Fibroblast of lung (primary cell): ENCODE results near the gene ECHDC1. TPM values are rescaled to one million over a fixed set of nuclear protein-coding genes. Genes with fewer than 3 reads are reported as not detected.

Experiments used
- DNase-seq, 2 donors: peaks; one replicate each; pipeline versions ENCODE4 v3.0.0 to v3.0.0-alpha.2; 2010; ENCODE audit warnings: low read depth in 2 of 2
- H2AFZ ChIP-seq: 2 replicates; pipeline ENCODE4 v1.5.1; 2012; ENCODE audit warnings: low read length, control low read depth, inconsistent platforms
- H3K27ac ChIP-seq: 2 replicates; pipeline ENCODE4 v1.5.1; 2011; ENCODE audit warnings: low read length, control low read depth; ENCODE audit not compliant: insufficient read depth
- H3K27me3 ChIP-seq: 2 replicates; pipeline ENCODE4 v1.5.1; 2011; ENCODE audit warnings: mild to moderate bottlenecking, low read length; ENCODE audit not compliant: control insufficient read depth, insufficient read depth
- H3K36me3 ChIP-seq: 2 replicates; pipeline ENCODE4 v1.5.1; 2011; ENCODE audit warnings: low read length; ENCODE audit not compliant: control insufficient read depth, insufficient read depth
- H3K4me1 ChIP-seq: 2 replicates; pipeline ENCODE4 v1.5.1; 2011; ENCODE audit warnings: low read length; ENCODE audit not compliant: control insufficient read depth, insufficient read depth; ENCODE audit errors: extremely low read depth
- H3K4me2 ChIP-seq: 2 replicates; pipeline ENCODE4 v1.5.1; 2011; ENCODE audit warnings: low read length, control low read depth; ENCODE audit not compliant: insufficient read depth; ENCODE audit errors: extremely low read depth
- H3K4me3 ChIP-seq, 4 experiments: fragments of 200-600 bp in 1 of 4; sonication (generic) in 1 of 4; replicated peaks in 1 of 4; 2 replicates each; pipeline ENCODE4 v1.5.1; 2011 to 2016; ENCODE audit warnings: low read length in 4 of 4, low read depth in 3 of 4, mild to moderate bottlenecking in 3 of 4, control low read depth in 2 of 4, inconsistent platforms in 1 of 4, mixed read lengths in 1 of 4; ENCODE audit not compliant: insufficient read depth in 1 of 4; ENCODE audit errors: control extremely low read depth in 1 of 4
- H3K79me2 ChIP-seq: 2 replicates; pipeline ENCODE4 v1.5.1; 2012; ENCODE audit warnings: mild to moderate bottlenecking, low read length, inconsistent platforms; ENCODE audit not compliant: control insufficient read depth, insufficient read depth
- H3K9ac ChIP-seq: 2 replicates; pipeline ENCODE4 v1.5.1; 2011; ENCODE audit warnings: mild to moderate bottlenecking, low read length, control low read depth; ENCODE audit not compliant: insufficient read depth
- H3K9me3 ChIP-seq: 2 replicates; pipeline ENCODE4 v1.5.1; 2012; ENCODE audit warnings: low read depth, low read length; ENCODE audit not compliant: control insufficient read depth, insufficient read depth
- H4K20me1 ChIP-seq: 2 replicates; pipeline ENCODE4 v1.5.1; 2011; ENCODE audit warnings: low read length; ENCODE audit not compliant: control insufficient read depth, insufficient read depth; ENCODE audit errors: extremely low read depth
- CTCF ChIP-seq, 2 donors: IDR thresholded peaks in 1 of 2; conservative IDR thresholded peaks in 1 of 2; 1 replicate in 1 of 2; 2 replicates in 1 of 2; pipeline ENCODE4 v1.5.1; 2011 to 2012; ENCODE audit warnings: low read length in 2 of 2, control low read depth in 1 of 2, inconsistent platforms in 1 of 2, low read depth in 1 of 2, mild to moderate bottlenecking in 1 of 2
- EZH2 ChIP-seq: IDR thresholded peaks from 2 replicates; pipeline ENCODE4 v1.5.1; 2012; ENCODE audit warnings: low read length, control low read depth, mild to moderate bottlenecking; ENCODE audit errors: missing control alignments
- polyA plus RNA-seq, 2 donors: library from polyadenylated mRNA; depleted of rRNA in 1 of 2; stranded (reverse) in 1 of 2; unstranded in 1 of 2; fragments of >200 nt; gene quantifications; 2 replicates each; pipeline ENCODE4 v1.2.1, GENCODE V29; 2011 to 2012; ENCODE audit warnings: missing spikeins in 1 of 2
- total RNA-seq: library from RNA; depleted of rRNA; stranded (reverse); fragments of >200 nt; gene quantifications from 2 replicates; pipeline ENCODE4 v1.2.1, GENCODE V29; 2014

Gene ECHDC1
- total and polyA plus RNA-seq, 2 donors (not counting 1 experiment from before 2014, with no cell fraction given): 51.7 to 64.4 TPM

- Histone ChIP-seq H3K4me1 (no peaks in the 10 kb centered on the region), H3K9me3 (no peaks in the 10 kb centered on the region), H3K36me3 (no peaks in the 10 kb centered on the region), H3K27ac (no peak overlapping the region), H3K4me2 (no peak overlapping the region), H3K27me3 (no peaks in the 10 kb centered on the region), H3K79me2 (no peaks in the 10 kb centered on the region), H3K9ac (no peak overlapping the region), H2AFZ (no peak overlapping the region), H3K4me3 (no peak overlapping the region), H4K20me1 (no peaks in the 10 kb centered on the region)
- no peak for TF ChIP-seq EZH2
- TF ChIP-seq CTCF (conservative IDR thresholded peaks at IDR 0.05 in 1 of 2, IDR thresholded peaks at IDR 0.05 in 1 of 2; ENCODE audit: low read depth in 1 of 2, low read length in 2 of 2): no peak
- no peak for DNase-seq
These were observed 88.1 kb downstream of the ECHDC1 start for GRCh38 chr6:127255286-127255685.

GRCh38 chr6:127249621-127250020 lies 93.8 kb downstream of the ECHDC1 start:
- H3K27ac ChIP-seq: no peak overlapping the region
- H3K79me2 ChIP-seq: no peaks in the 10 kb centered on the region
- no peaks in the 10 kb centered on the region for H3K9me3 ChIP-seq
- DNase-seq: no peak
- H4K20me1 ChIP-seq: no peaks in the 10 kb centered on the region
- H3K4me2 ChIP-seq: no peak overlapping the region
- no peak overlapping the region for H3K4me3 ChIP-seq
- no peaks in the 10 kb centered on the region for H3K36me3 ChIP-seq
- H3K4me1 ChIP-seq: no peaks in the 10 kb centered on the region
- H3K27me3 ChIP-seq: no peaks in the 10 kb centered on the region
- no peak overlapping the region for H2AFZ ChIP-seq
- TF ChIP-seq EZH2 (no peak), CTCF (conservative IDR thresholded peaks at IDR 0.05 in 1 of 2, IDR thresholded peaks at IDR 0.05 in 1 of 2; ENCODE audit: low read depth in 1 of 2, low read length in 2 of 2) (no peak)
- H3K9ac ChIP-seq: no peak overlapping the region

- Histone ChIP-seq H3K9ac (no peak overlapping the region), H3K27me3 (no peaks in the 10 kb centered on the region), H3K79me2 (no peaks in the 10 kb centered on the region), H3K9me3 (no peaks in the 10 kb centered on the region), H3K36me3 (no peaks in the 10 kb centered on the region), H3K4me2 (no peak overlapping the region), H3K4me3 (no peak overlapping the region), H3K27ac (no peak overlapping the region), H2AFZ (no peak overlapping the region), H4K20me1 (no peaks in the 10 kb centered on the region), H3K4me1 (no peaks in the 10 kb centered on the region)
- DNase-seq: no peak
- no peak for TF ChIP-seq CTCF (conservative IDR thresholded peaks at IDR 0.05 in 1 of 2, IDR thresholded peaks at IDR 0.05 in 1 of 2; ENCODE audit: low read depth in 1 of 2, low read length in 2 of 2)
- TF ChIP-seq EZH2: no peak
These were observed 96.0 kb downstream of the ECHDC1 start for GRCh38 chr6:127247114-127248096.
